Measurements from ENCODE around the gene TPCN2. TPM values are rescaled to one million over a fixed set of nuclear protein-coding genes. Genes with fewer than 3 reads are reported as not detected.

TPCN2 gene
- polyA plus RNA-seq, 4 donors, result 13.8 to 17.1 (median 16.1) TPM

DNA sequence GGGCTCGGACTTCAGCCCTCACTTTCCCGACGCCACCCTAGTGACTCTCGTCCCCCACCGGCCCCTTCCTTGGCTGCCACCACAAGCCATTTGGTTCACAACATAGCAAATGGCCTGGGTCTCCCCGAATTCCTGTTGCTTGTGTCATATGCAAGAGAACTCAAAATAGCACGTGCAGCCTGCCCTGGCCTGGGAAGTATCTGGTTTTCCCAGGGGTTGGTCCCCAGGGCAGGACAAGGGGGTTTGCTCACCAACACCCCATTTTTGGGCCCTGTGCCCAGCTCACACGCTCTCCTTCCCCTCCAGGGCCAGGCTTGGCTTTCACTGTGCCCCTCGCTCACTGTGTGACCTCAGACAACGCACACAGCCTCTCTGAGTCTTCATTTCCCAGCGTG, 12.8 kb upstream of the TPCN2 start:
- DNase-seq (ENCODE audit: low read depth in 4 of 4, low spot score in 3 of 4), result no peak

DNA sequence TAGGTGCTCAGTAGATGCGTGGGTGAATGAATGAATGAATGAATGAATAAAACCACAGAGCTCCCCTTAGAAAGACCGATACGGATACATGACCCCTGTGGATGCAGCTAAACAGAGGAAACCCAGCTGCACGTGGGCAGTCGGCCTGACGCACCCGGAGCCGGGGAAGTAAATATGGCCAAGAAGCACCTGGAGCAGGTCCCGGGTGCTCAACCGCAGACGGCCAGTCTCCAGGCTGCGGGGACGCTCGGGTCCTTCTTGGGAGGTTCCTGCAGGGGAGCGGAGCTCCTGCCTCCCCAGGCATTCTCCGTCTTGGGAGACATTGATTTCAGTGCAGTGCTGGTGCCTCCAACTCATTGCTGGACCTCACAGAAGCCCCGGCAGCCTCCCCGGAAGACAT, 11.7 kb upstream of the TPCN2 start:
- DNase-seq (ENCODE audit: low read depth in 4 of 4, low spot score in 3 of 4), result no peak

DNA sequence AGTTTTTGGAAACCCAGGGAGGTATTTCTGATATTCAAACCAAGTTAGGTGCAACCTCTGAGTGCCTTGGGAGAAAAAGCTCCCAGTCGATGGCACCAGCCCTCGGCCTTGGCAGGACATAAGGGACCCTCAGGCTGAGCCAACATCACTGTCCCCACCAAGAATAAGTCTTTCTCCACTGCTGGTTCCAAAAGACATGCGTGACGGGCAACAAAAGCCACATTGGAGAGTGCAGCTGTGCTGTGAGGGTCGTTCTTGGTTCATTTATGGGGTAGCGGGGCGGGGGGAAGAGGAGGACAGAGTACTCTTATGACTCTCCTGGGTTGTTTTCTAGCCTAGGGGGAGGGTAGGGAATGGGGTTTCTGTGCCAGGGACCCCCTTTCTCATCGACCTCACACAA, 11.2 kb upstream of the TPCN2 start:
- no peak for DNase-seq (ENCODE audit: low read depth in 4 of 4, low spot score in 3 of 4)

DNA sequence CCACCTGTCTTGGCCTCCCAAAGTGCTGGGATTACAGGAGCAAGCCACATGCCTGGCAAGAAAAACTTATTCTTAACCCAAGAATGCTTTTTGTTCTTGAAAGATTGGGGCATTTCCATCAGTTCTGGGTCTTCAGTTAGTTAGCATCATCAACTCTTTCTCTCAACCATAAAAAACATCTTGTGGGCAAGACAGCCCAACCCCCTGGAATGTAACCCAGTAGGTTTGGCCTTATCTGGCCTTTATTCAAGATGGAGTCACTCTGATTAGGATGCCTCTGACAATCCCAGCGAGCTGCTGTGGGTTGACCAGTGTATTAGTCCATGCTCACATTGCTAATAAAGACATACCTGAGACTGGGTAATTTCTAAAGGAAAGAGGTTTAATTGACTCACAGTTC, 9.2 kb upstream of the TPCN2 start:
- no peak for DNase-seq (ENCODE audit: low read depth in 4 of 4, low spot score in 3 of 4)

DNA sequence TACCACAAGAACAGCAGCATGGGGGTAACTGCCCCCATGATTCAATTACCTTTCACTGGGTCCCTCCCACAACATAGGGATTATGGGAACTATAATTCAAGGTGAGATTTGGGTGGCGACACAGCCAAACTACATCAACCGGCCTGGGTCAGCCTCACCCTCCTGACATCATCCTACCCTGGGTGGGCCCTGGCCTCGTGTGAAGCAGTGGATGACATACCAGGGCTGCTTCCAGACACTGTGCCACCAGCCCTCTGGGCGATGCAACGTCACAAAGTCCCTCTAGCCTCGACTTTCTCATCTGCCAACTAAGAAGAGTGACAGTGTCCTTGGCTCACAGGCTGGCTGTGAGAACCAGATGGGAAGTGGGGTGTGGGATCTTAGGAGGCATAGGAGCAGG, 8.7 kb upstream of the TPCN2 start:
- no peak for DNase-seq (ENCODE audit: low read depth in 4 of 4, low spot score in 3 of 4)

DNA sequence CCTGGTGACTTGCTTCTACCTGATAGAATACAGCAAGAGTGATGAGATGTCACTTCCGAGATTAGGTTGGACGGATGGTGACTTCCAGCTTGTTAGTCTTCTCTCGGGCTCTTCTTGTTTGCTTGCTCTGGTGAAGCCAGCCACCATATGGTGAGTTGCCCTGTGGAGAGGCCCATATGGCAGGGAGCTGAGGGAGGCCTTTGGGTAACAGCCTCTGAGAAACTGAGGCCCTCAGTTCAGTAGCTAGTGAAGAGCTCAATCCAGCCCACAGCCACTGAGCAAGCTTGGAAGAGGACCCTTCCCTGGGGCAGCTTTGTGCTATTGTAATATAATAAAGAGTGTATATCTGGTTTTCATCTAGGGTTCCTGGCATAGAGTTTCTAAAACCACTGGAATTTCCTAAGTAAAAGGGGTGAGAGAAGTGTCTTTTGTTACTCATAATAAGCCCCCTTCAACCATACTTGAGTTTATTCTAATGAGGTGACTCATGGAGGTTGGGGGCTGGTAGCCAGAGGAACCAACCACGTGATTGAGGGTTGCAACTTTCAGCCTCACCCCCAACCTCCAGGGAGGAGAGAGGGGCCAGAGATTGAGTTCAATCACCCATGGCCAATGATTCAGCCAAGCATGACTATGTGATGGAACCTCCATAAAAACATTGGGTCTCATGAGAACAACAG, 8.0 kb upstream of the TPCN2 start:
- DNase-seq (ENCODE audit: low read depth in 4 of 4, low spot score in 3 of 4), result no peak

DNA sequence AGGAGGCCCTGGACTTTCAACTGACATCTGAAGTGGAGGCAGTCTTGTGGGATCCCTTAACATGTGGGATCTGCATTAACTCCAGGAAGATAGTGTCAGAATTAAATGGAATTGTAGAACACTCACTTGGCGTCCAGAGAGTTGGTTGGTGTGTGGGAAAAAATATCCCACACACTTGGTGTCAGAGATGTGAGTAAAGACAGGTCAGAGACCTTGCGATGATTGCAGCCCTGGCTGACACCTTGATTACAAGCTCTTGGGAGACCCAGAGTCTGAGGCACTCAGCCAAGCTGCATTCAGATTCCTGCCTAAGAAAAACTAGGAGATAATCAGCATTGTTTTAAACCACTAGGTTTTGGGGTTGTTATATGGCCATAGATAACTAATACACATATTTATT, 7.2 kb upstream of the TPCN2 start:
- no peak for DNase-seq (ENCODE audit: low read depth in 4 of 4, low spot score in 3 of 4)

DNA sequence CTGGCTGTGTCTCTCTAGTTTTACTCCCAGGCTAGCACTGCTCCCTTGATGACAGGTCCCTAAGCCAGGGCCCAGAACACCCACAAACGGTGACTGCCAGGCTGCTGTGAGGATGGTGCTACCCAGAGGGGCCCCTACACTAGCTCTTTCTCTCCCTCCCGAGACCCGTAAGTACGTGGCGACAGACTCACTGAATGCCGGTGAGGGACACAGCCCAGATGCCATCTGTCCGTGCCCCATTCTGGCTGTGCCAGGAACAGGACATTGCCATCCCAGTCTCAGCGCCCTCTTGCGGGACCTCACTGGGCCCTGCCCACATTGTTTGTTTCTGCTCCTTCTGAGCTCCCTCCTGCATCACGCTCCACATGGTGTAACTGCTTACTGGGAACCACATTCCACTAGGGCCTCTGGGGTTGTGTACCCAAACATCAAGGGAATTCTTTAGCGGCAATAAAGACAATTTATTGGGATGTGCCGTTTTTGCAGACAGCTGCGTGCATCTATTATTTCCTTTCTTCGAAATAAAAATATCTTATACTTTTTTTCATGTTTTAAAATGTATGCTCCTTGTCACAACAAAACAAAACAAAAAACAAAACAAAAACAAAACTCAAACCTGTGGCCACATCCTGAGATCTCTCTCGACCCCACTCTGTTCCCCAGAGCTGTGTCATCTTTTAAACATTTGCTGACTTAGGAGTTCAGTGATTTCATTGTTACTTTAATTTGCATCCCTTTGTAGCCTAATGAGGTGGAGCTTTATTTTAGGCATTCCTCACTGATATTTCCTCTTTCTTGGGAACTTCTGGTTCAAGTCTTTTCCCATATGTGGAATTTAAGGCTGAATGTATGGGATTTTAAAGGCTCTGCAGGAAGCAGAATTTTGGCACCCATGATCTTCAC, 4.4 kb upstream of the TPCN2 start:
- DNase-seq (ENCODE audit: low read depth in 4 of 4, low spot score in 3 of 4), result peak in 3 of 4 donors; percentile 51 to 56 (median 53)

DNA sequence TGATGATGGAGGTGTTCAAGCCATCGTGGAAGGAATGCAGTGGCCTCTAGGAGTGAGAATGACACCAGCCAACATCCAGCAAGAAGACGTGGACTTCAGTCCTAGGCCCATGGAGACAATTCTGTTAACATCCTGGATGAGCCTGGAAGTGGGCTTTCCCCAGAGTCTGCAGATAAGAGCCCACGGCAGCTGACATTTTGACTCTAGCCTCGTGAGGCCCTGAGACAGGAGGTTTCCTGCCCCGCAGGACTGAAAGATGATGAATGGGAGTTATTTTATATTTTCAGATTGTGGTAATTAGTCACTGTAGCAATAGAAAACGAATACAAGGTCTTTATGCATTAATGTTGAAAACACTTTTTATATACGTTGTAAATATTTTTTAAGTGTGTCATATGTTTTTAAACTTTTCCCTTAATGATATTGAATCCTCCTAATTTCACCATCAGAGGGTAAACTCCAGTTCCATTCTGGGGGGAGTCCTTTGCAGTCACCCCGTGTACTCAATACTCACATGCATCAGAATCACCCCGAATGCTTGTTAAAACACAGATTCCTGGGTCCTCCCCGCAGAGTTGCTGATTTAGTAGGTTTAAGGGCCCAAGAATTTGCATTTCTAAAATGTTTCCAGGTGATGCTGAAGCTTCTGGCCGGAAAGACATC, 570 bp upstream of the TPCN2 start:
- DNase-seq (ENCODE audit: low read depth in 4 of 4, low spot score in 3 of 4), result no peak

DNA sequence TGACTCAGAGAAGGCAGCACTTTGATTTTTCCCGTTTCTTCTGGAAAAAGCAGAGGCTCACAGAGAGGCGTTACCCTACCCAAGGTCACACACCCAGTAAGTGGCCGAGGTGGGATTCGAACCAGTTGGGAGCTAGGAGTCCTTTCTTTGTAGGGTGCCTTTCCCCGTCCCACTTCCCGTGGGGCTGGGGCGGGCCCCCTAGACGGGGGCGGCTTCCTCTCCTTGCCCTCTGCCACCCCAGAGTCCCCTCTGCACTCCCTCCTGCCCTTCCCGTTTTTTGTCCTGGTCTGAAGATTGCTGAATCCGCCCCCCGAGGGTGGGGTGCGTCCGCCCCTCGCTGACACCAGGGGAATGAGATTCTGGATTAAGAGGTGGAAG, 747 bp downstream of the TPCN2 start:
- no peak for DNase-seq (ENCODE audit: low read depth in 4 of 4, low spot score in 3 of 4)

DNA sequence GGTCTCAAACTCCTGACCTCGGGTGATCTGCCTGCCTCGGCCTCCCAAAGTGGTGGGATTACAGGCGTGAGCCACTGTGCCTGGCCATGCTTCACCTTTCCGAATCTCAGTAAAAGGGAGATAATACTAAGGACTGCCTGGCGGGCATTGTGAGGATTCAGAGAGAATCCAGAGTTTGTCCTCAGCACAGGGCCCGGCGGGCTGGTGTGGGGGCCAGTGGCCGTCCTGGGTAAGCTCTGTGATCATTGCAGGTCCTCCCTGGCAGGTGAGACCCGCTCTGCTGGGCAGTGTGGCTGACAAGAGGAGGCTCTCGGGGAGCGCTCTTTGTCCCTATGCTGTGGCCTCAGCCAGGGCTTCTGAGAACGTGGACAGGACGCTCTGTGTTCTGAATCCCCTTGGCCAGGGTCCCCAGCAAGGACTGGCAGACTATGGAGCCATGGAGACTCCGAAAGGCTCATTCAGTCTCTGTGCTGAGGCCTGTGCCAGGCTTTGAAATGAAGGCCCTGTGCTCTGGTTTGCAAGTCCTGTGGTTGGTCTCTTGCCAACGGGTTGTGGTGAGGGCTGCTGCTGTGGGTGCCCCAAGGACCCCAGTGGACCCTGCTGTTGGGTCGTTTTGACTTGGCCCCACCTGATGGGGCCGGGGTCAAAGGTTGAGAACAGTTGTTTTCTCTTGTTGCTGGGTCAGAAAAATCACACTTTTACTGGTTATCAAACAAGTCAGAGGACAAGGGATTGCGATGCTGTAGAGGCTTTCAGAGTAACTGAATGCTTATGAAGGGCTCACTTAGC, 2.1 kb downstream of the TPCN2 start:
- DNase-seq (ENCODE audit: low read depth in 4 of 4, low spot score in 3 of 4), result no peak

DNA sequence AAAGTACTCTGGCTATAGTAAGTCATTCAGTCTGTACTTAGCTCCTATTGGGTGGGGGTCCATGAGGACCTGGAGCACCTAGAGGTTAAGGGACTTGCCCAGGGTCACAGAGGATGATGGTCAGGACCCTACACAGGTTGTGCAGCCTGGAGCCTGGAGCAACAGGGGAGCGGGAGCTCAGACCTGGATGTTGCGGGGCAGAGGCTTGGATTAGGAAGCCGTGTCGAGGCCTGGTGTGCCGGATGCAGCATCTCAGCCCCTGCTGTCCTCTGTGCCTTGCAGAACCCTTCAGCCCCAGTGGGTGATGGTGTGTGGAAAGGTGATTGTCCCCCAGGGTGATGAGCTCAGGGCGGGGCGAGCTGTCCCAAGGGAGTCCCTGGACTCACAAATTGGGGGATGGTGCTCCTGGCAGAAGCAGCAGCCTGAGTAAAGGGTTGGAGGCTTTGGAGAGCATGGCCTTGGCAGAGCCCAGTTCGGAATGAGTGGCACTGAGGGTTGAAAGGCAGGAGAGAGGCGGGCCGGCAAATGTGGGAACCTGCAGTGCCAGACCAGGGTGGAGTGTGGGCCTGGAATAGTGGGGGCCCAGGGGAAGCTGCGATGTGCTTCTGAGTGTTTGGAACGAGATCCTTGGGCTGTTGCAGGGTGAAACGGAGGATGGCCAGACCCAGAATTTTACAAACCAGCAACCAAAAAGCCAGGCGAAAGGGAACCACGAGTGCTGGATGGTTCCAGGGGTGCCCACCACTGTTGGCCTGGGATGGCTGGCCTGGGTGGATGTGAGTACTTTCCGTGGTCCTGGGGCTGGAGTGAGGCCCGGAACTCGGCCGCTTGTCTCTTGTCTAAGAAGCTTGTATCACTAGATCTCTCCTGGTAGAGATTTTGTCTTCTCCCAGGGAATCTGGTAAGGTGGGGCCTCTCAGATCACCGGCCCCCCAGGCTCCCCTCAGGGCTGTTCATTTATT, 2.9 kb downstream of the TPCN2 start:
- DNase-seq (ENCODE audit: low read depth in 4 of 4, low spot score in 3 of 4), result no peak

DNA sequence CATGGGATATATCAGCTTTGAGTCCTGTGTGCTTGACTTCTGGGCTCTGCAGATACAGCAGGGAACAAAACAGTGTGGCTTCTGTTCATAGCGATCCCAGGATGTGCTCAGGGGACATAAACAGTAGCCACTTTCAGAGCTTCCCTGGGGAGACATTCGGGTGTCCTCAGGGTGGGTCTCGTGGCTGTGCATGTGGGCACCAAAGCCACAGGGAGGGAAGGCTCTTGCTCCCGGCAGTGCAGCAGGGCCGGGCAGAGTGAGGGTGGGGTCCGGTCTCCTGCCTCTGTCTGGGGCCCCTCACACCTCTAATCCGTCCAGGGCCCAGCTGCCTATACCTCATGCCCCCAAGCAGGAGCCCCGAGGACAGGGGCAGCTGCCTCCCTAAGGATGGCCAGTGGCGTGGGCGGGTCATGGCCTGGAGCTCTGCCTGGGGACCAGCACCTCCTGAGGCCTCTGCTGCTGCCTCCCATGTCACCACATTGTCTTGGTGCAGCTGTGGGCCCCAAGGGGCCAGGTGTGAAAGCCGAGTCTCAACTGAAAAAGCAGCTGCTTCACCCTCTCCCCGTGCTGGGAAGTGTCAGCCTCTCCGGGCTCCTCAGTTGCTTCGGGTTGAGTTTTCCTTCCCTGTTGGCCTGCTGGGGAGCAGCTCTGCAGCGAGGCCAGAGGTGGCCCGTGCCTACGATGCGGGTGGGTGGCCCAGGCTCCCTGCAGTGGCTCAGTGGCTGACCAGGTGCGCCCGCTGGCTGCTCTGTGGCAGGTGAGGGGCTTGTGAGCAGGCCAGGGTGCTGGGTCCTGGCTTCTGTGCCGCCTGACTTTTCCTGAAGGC, 3.8 kb downstream of the TPCN2 start:
- DNase-seq (ENCODE audit: low read depth in 4 of 4, low spot score in 3 of 4), result no peak

DNA sequence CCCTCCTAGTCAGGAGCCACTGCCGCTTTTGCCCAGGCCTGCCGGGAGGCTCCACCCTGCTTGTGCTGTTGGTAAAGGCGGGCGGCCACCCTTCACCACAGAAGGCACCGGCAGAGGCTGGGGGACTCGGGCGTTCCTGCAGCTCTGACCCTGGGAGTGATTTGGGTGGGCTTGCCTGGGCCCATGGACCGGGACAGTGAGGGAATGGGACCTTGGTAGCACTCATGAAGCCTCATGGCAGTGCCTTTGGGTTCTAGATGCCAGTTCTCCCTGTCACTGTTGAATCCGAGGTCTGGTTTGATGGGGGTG, 4.4 kb downstream of the TPCN2 start:
- no peak for DNase-seq (ENCODE audit: low read depth in 4 of 4, low spot score in 3 of 4)

DNA sequence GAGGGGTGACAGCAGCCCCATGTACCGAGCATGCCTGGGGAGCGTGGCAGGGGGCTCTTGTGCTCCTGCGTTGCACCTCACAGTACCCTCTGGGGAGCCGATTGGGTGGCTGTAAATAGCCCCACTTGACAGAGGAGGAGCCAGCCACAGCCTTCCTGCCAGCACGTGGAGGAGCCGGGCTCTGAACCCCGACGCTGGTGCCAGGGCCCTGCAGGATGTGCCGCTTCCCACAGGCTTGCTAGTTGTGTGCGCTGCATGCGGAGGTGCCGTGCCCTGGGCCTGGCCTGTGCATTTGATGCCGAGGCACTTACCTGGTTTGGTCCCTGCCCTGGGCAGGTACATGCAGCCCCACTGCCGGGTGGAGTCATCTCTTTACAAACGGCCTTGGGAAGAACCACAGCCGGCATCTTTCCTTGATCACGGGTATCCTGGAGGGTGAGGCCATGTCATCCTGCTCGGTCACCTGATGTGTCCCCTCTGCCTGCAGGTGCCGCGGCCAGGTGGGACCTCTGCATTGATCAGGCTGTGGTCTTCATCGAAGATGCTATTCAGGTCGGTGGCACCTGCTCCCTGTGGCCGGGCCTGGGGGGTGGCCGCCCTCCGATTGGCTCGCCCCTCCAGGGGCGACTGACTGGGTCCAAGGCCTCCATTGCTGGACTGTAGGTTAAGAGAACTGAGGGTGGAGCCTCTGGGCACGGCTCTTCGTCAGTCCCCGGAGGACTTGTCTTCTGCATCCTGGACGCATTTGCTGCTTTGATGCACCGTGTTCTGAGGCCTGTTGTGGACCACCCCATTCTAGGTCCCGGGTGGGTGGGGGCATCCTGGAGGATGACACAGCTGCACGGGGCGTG, 5.0 kb downstream of the TPCN2 start:
- DNase-seq (ENCODE audit: low read depth in 4 of 4, low spot score in 3 of 4), result no peak

DNA sequence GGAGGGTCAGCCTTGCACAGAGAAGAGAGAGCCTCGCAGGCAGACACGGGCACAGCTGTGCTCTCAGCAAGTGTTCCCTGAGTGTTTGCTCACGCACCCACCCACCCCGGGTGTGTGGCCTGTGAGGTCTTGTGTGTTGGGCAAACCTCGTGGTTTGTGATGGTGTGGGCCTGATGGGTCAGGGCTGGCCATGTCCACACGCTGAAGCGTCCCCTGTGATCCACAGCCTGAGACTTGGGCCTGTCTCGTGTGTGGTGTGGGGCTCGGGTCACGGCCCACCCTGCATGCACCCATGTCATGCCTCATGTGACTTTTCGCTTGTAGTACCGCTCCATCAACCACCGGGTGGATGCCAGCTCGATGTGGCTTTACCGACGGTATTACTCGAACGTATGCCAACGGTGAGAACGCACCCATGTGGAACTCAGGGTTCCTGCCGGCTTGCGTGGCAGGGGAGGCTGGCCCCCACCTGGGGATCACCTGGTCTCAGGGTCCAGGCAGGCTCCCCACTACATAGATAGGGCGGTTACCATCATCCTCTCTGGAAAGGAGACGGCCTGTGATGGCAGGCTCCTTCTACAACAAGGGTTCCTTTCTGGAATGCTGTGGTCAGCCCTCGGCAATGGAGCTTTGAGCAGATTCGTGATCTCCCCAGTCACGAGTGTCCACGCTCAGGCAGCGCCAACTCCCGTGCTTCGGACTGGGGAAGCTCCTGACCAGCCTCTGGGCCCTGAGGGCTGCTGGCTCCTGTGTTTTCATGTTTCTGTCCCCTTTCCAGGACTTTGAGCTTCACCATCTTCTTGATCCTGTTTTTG, 5.9 kb downstream of the TPCN2 start:
- no peak for DNase-seq (ENCODE audit: low read depth in 4 of 4, low spot score in 3 of 4)

DNA sequence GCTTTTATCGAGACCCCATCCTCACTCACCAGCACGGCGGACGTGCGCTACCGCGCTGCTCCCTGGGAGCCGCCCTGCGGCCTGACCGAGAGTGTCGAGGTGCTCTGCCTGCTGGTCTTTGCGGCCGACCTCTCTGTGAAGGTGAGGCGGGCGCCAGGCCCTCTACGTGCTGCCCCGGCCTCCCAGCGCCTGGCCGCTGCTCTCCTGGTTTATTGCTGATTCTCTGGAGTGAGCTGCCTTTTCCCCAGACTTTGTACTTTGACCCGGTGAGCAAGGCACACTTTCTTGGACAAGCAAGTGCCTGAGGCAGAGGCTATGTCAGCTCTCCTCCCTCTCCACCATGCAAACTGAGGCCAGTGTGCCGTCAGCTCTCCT, 6.5 kb downstream of the TPCN2 start:
- no peak for DNase-seq (ENCODE audit: low read depth in 4 of 4, low spot score in 3 of 4)
